A549 (cell line): ENCODE measurements around the gene SLC16A7. TPM values are rescaled to one million over a fixed set of nuclear protein-coding genes. Genes with fewer than 3 reads are reported as not detected.

Experiments
- ATAC-seq, 2 experiments: fragments of 200-7000 bp in 1 of 2; fragments of >200 bp in 1 of 2; cut with Nextera tagmentation in 1 of 2; cut with Tn5 transposase in 1 of 2; 3 replicates each; pipeline versions ENCODE4 v1.8.0 to v1.9.1; 2018 to 2020; ENCODE audit warnings: mild to moderate bottlenecking in 1 of 2, moderate library complexity in 1 of 2
- CTCF ChIA-PET: fragments of 300-600 bp; sonication (Branson Sonifier 250); formaldehyde crosslinking; extraction: SDS; loops from one replicate; lab custom pipeline; 2021; ENCODE audit warnings: antibody characterized with exemption, inconsistent platforms; lab: Yijun Ruan, JAX
- POLR2A ChIA-PET: fragments of 350-600 bp; formaldehyde crosslinking; extraction: SDS; loops from one replicate; lab custom pipeline; 2021; ENCODE audit warnings: antibody characterized with exemption, inconsistent platforms; lab: Yijun Ruan, JAX
- DNase-seq, 2 experiments: peaks; one replicate each; pipeline versions ENCODE4 v3.0.0 to v3.0.0-alpha.2; 2011 to 2016; ENCODE audit warnings: low read depth in 1 of 2, low spot score in 1 of 2
- FAIRE-seq: peaks from 2 replicates; lab custom pipeline; 2011; peaks lifted over from hg19 to GRCh38; lab: Jason Lieb, UNC
- H3K27ac ChIP-seq, 2 experiments: fragments of >200 bp; sonication (Bioruptor Twin); formaldehyde crosslinking; 3 replicates each; pipeline ENCODE4 v1.5.1; 2016 to 2017
- H3K4me1 ChIP-seq: fragments of >200 bp; sonication (Bioruptor Twin); formaldehyde crosslinking; 3 replicates; pipeline ENCODE4 v1.6.1; 2016
- H3K4me2 ChIP-seq: fragments of >200 bp; sonication (Bioruptor Twin); formaldehyde crosslinking; 3 replicates; pipeline ENCODE4 v1.6.1; 2016
- H3K4me3 ChIP-seq: fragments of >200 bp; sonication (Bioruptor Twin); formaldehyde crosslinking; 3 replicates; pipeline ENCODE4 v1.5.1; 2016
- H3K9me3 ChIP-seq: fragments of >200 bp; sonication (Bioruptor Twin); formaldehyde crosslinking; 3 replicates; pipeline ENCODE4 v1.6.1; 2016
- BHLHE40 ChIP-seq: IDR thresholded peaks from 2 replicates; pipeline ENCODE4 v1.6.1; 2012; ENCODE audit warnings: low read depth, low read length, inconsistent platforms
- CEBPB ChIP-seq, 2 experiments: fragments of >200 bp in 1 of 2; sonication (Bioruptor Twin) in 1 of 2; formaldehyde crosslinking in 1 of 2; IDR thresholded peaks; 2 replicates each; pipeline ENCODE4 v1.6.1; 2012 to 2016
- CHD2 ChIP-seq: fragments of 150-350 bp; IDR thresholded peaks from 2 replicates; pipeline ENCODE4 v1.6.1; 2014; ENCODE audit warnings: low read length; ENCODE audit not compliant: partially characterized antibody
- CTCF ChIP-seq: fragments of >200 bp; sonication (Bioruptor Twin); formaldehyde crosslinking; IDR thresholded peaks from 3 replicates; pipeline ENCODE4 v1.5.1; 2016
- E2F6 ChIP-seq: IDR thresholded peaks from 2 replicates; pipeline ENCODE4 v1.6.1; 2012; ENCODE audit warnings: low read depth, borderline replicate concordance
- EHMT2 ChIP-seq: fragments of 200-600 bp; sonication (generic); IDR thresholded peaks from 2 replicates; pipeline ENCODE4 v1.6.1; 2016; ENCODE audit warnings: antibody characterized with exemption, low read depth, mild to moderate bottlenecking, moderate library complexity
- FOSL2 ChIP-seq, 2 experiments: fragments of 450-650 bp in 1 of 2; fragments of >200 bp in 1 of 2; sonication (Bioruptor Twin) in 1 of 2; formaldehyde crosslinking; IDR thresholded peaks; 2 replicates each; pipeline versions ENCODE4 v1.5.0 to v1.6.1; 2016 to 2020; ENCODE audit warnings: mild to moderate bottlenecking in 1 of 2, moderate library complexity in 1 of 2
- GATA3 ChIP-seq: IDR thresholded peaks from 2 replicates; pipeline ENCODE4 v1.6.1; 2012; ENCODE audit warnings: borderline replicate concordance
- HES2 ChIP-seq: fragments of >200 bp; sonication (Bioruptor Twin); formaldehyde crosslinking; IDR thresholded peaks from 2 replicates; pipeline ENCODE4 v1.6.1; 2016
- HOXA7 ChIP-seq: fragments of 250-450 bp; sonication (Bioruptor Pico); IDR thresholded peaks from 2 replicates; pipeline ENCODE4 v1.5.0; 2020; ENCODE audit warnings: mild to moderate bottlenecking, moderate library complexity
- HOXB5 ChIP-seq: fragments of 250-450 bp; sonication (Bioruptor Pico); IDR thresholded peaks from 2 replicates; pipeline ENCODE4 v1.5.0; 2020; ENCODE audit warnings: mild to moderate bottlenecking, moderate library complexity
- JUNB ChIP-seq: fragments of >200 bp; sonication (Bioruptor Twin); formaldehyde crosslinking; IDR thresholded peaks from 2 replicates; pipeline ENCODE4 v1.6.1; 2016
- MAX ChIP-seq: IDR thresholded peaks from 2 replicates; pipeline ENCODE4 v1.6.1; 2012
- MAZ ChIP-seq: fragments of 150-350 bp; IDR thresholded peaks from 2 replicates; pipeline ENCODE4 v1.6.1; 2014; ENCODE audit warnings: antibody characterized with exemption, low read depth, low read length, borderline replicate concordance
- PBX3 ChIP-seq: IDR thresholded peaks from 2 replicates; pipeline ENCODE4 v1.6.1; 2012
- PHF8 ChIP-seq: fragments of 200-600 bp; sonication (generic); IDR thresholded peaks from 2 replicates; pipeline ENCODE4 v1.6.1; 2016; ENCODE audit warnings: low read depth, mild to moderate bottlenecking, antibody characterized with exemption, moderate library complexity, borderline replicate concordance
- POLR2AphosphoS2 ChIP-seq: conservative IDR thresholded peaks from 2 replicates; pipeline ENCODE4 v1.6.1; 2012; ENCODE audit warnings: low read length, improper control_type of control experiment, inconsistent platforms
- RAD21 ChIP-seq, 2 experiments: fragments of >200 bp in 1 of 2; sonication (Bioruptor Twin) in 1 of 2; formaldehyde crosslinking in 1 of 2; IDR thresholded peaks in 1 of 2; conservative IDR thresholded peaks in 1 of 2; 2 replicates in 1 of 2; 3 replicates in 1 of 2; pipeline ENCODE4 v1.6.1; 2012 to 2018; ENCODE audit warnings: inconsistent platforms in 1 of 2
- RCOR1 ChIP-seq: fragments of 150-350 bp; IDR thresholded peaks from 2 replicates; pipeline ENCODE4 v1.6.1; 2014; ENCODE audit warnings: antibody characterized with exemption, low read length, low read depth
- RNF2 ChIP-seq: fragments of 200-600 bp; sonication (generic); IDR thresholded peaks from 2 replicates; pipeline ENCODE4 v1.6.1; 2016; ENCODE audit warnings: low read depth, mild to moderate bottlenecking, antibody characterized with exemption, moderate library complexity, borderline replicate concordance
- SMC3 ChIP-seq: fragments of >200 bp; sonication (Bioruptor Twin); formaldehyde crosslinking; IDR thresholded peaks from 3 replicates; pipeline ENCODE4 v1.6.1; 2018; ENCODE audit warnings: inconsistent platforms
- TFCP2L1 ChIP-seq: fragments of 250-450 bp; sonication (Bioruptor Pico); IDR thresholded peaks from 2 replicates; pipeline ENCODE4 v1.5.0; 2021; ENCODE audit warnings: mild to moderate bottlenecking
- USF2 ChIP-seq: fragments of 450-650 bp; IDR thresholded peaks from 2 replicates; pipeline ENCODE4 v1.6.1; 2014; ENCODE audit warnings: antibody characterized with exemption
- ZFP36 ChIP-seq: fragments of 450-650 bp; IDR thresholded peaks from 2 replicates; pipeline ENCODE4 v1.6.1; 2014; ENCODE audit warnings: borderline replicate concordance; ENCODE audit not compliant: partially characterized antibody
- ZNF302 ChIP-seq: fragments of 250-450 bp; sonication (Bioruptor Pico); IDR thresholded peaks from 2 replicates; pipeline ENCODE4 v1.9.0; 2021; ENCODE audit warnings: inconsistent platforms, mild to moderate bottlenecking, moderate library complexity
- ZSCAN20 ChIP-seq: fragments of 250-450 bp; sonication (Bioruptor Pico); IDR thresholded peaks from 2 replicates; pipeline ENCODE4 v1.8.0; 2022; ENCODE audit warnings: mild to moderate bottlenecking, moderate library complexity
- WGBS: methylation state at CpG from one replicate; pipeline ENCODE4 v1.1.6; 2017; ENCODE audit errors: missing lambda C conversion rate; 5-methylcytosine and 5-hydroxymethylcytosine counted together
- polyA plus RNA-seq, 4 experiments: library from polyadenylated mRNA; depleted of rRNA in 3 of 4; stranded (reverse); fragments of >200 nt; fragmentation: RNase III in 1 of 4; extraction: RNeasy Plus Mini Kit Qiagen cat#74134 plus additional on column Dnase treatment in 1 of 4; gene quantifications; 2 replicates in 3 of 4; 3 replicates in 1 of 4; pipeline ENCODE4 v1.2.3, GENCODE V29; 2011 to 2017

Gene SLC16A7
- polyA plus RNA-seq, 2 of the 4 experiments (the other 2 are of a cell fraction): 0.14 to 0.23 TPM

GRCh38 chr12:59695379-59695778 is 99.5 kb downstream of the SLC16A7 start:
- CTCF ChIA-PET: no interaction called here
- ATAC-seq (no peak), DNase-seq (no peak)

GRCh38 chr12:59698600-59698999 is 102.8 kb downstream of the SLC16A7 start:
- FAIRE-seq: no peak
- Histone ChIP-seq H3K9me3 (no peaks in the 10 kb centered on the region), H3K4me1 (no peaks in the 10 kb centered on the region), H3K4me3 (no peak overlapping the region), H3K4me2 (no peak overlapping the region), H3K27ac (no peak overlapping the region)
- 23% methylated on average over 4 of the region's 4 CpGs for WGBS
- CTCF ChIA-PET: no interaction called here
- POLR2A ChIA-PET: no interaction called here
- ATAC-seq: no peak; a peak in 1 of 6 replicates
- TF ChIP-seq MAX (no peak), ZNF302 (no peak), RCOR1 (no peak), EHMT2 (no peak), GATA3 (no peak), ZSCAN20 (no peak), CTCF (no peak), HES2 (0 out of 2 replicates have a peak, but pooled peaks have one; percentile 25), ZFP36 (no peak), RAD21 (conservative IDR thresholded peaks at IDR 0.05 in 1 of 2, IDR thresholded peaks at IDR 0.05 in 1 of 2) (no peak), HOXA7 (CRISPR knock-in tag) (no peak), PHF8 (no peak), HOXB5 (CRISPR knock-in tag) (no peak), MAZ (no peak), CEBPB (IDR thresholded peaks at IDR 0.05) (peak in 1 of 2 experiments; percentile 34; a peak in 1 of 4 replicates), POLR2AphosphoS2 (no peak), USF2 (no peak), SMC3 (no peak)
- DNase-seq: no peak

More at GRCh38 chr12:59695379-59695778, 99.5 kb downstream of the SLC16A7 start:
- POLR2A ChIA-PET: no interaction called here
- Histone ChIP-seq H3K4me1 (no peaks in the 10 kb centered on the region), H3K9me3 (no peaks in the 10 kb centered on the region), H3K4me2 (no peak overlapping the region), H3K4me3 (no peak overlapping the region), H3K27ac (no peak overlapping the region)
- no peak for TF ChIP-seq FOSL2 (IDR thresholded peaks at IDR 0.05)
- no peak for TF ChIP-seq FOSL2 (CRISPR knock-in tag; IDR thresholded peaks at IDR 0.05)
- TF ChIP-seq ZNF302: no peak
- TF ChIP-seq TFCP2L1 (CRISPR knock-in tag): no peak
- TF ChIP-seq ZFP36: no peak
- TF ChIP-seq BHLHE40: no peak
- TF ChIP-seq POLR2AphosphoS2: no peak
- TF ChIP-seq PBX3: no peak
- TF ChIP-seq E2F6: no peak
- TF ChIP-seq USF2: no peak
- TF ChIP-seq RNF2: no peak
- TF ChIP-seq JUNB: no peak
- no peak for TF ChIP-seq PHF8
- no peak for TF ChIP-seq GATA3
- no peak for TF ChIP-seq CHD2
- TF ChIP-seq HOXA7 (CRISPR knock-in tag): no peak
- 4% methylated on average over 1 of the region's 1 CpG for WGBS
- FAIRE-seq: no peak
